HuH-7 (cell line): ENCODE measurements around the gene DENND2D.

Source experiments
- DNase-seq: peaks from one replicate; pipeline ENCODE4 v3.0.0; 2011; ENCODE audit warnings: low spot score

Gene DENND2D

DNA sequence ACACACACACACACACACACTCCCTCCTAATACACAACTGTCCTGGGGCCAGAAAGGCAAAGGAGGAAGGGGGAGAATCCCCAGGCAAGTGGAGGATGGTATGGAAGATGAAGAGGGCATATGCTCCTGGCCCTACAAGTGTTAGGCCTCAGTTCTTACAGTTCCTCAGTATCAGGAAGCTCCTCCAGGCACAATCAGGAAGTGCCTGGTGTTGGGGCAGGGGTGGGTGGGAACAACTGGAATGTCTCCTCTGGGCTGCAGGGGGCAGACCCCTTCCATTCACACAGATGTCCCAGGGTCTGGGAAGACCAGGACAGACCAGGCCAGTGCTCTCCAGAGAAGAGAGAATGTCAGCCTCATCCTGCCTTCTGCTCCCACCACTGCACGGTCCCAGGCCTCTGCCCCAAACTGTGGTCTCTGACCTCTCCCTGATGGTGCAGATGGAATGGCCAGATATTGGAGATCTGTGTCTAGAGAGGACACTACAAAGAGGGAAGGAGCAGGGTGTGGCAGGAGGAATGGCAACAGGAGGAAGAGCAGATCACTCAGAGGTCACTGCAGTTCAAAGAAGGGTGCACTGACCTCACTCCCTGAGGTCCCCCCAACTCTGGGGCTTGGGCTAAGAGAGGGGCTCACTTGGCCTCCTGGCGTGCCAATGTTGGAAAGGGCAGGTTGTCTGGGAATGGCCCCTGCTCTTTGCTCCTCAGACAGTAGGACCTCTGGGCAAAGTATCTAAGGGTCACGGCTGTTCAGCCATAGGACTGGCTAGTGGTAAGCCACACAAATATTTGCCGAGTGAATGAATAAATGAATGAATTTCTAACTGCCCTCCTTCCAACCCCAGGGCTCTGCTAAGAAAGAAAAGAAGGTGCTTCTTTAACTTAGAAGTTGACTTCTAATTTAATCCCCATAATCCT lies 2.5 kb upstream of the DENND2D start:
- DNase-seq = no peak

DNA sequence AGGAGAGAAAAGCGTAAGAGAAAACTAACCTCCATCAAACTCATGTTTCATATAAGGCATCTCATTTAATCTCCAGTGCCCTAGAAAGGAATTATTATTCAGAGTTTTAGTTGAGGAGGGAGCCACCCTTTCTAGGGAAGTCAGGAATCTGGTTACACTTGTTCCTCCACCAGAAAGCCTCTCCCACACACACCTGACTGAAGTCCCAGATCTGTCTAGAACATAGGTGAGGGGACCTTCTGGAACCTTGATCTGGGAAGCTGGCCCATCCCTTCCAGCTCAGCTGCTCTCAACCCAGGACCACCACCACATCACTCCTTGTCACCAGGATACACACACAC lies 1.9 kb upstream of the DENND2D start:
- DNase-seq = no peak

DNA sequence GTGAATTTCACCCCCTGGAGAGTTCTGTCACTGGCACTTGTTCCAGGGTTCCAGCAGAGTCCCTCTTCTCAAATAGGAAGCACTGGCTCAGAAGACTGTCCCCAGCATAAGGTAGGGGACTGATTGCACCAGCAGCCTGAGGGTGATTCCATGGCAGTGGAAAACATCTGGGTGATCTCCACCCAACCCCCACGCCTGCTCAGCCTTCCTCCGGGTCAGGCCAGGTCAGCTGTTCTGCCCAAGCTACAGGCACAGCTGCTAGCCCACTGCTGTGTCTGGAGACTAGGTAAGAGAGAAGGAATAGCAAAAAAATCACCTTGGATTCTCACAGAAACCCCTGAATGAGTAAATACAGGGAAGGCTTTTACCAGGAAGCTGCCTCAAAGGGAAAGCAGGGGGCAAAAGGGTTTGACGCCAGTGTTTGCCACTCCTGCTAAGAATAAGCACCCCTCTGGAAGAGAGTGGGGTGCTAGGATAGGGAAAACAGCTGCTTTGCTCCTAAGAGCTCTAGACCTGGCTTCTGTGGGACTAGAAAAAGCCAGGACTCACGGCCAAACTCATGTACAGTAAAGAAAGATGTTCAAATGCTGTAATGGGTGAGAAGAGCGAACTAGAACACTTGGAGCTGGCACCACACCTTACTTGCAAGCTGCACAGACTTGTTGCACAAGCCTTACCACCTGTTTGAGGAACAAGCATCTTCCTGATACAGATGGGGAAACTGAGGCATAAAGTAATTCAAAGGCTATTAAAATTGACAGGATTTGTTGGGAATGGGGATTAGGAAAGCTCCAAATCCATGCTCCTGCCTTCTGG lies 1.0 kb upstream of the DENND2D start:
- no peak for DNase-seq

DNA sequence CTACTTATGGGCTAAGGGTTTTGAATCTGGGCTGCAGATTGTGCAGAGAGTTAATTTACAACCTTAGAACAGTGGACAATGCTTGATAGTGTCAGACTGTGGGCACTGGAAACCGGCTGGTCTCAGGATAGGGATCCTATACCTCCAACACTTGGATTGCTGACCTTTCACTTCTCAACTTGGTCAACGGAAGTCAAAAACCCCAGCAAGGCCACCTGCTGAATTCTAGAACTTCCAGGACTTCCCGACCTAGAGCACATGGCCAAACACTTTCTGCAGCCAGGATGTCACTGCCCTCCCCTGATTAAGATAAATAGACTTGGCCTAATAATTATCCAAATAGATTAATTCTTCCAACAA lies 336 bp upstream of the DENND2D start:
- no peak for DNase-seq

DNA sequence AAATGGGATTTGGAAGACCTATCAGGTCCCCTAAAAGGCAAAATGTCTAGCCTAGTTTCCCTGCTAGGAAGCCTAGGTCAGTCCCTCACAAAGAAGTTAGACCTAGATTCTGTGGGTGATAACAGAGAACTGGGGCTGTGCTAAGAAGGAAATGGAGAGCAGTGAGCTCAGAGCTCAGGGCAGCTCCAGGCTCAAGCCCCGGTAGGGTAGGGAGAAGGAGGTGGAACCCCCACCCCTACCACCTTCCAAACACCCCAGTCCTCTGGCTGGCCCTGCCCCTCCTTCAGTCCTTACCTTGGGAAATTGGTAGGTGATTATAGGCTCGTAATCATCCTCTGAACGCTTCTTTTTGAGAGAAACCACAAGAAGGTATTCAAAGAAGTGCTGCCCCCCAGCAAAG lies 1.1 kb downstream of the DENND2D start:
- no peak for DNase-seq

DNA sequence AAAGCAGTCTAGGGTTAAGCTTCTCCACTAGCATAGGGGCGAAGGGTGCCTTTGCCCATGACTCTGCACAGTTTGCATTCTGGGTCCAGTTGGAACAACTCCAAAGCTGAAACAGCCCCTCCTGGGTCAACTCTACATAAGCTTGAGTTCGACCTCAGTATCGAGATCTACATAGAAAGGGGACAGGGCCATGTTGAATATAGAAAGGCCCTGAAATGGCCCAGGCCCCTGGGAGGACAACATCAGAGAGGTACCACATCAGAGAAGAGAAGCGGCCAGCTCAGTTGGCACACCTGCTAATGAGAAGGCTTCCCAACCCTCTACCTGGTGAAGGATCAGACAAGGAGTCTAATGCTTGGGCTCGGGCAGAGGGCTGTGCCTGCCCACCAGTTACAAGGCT lies 1.6 kb downstream of the DENND2D start:
- DNase-seq = no peak

DNA sequence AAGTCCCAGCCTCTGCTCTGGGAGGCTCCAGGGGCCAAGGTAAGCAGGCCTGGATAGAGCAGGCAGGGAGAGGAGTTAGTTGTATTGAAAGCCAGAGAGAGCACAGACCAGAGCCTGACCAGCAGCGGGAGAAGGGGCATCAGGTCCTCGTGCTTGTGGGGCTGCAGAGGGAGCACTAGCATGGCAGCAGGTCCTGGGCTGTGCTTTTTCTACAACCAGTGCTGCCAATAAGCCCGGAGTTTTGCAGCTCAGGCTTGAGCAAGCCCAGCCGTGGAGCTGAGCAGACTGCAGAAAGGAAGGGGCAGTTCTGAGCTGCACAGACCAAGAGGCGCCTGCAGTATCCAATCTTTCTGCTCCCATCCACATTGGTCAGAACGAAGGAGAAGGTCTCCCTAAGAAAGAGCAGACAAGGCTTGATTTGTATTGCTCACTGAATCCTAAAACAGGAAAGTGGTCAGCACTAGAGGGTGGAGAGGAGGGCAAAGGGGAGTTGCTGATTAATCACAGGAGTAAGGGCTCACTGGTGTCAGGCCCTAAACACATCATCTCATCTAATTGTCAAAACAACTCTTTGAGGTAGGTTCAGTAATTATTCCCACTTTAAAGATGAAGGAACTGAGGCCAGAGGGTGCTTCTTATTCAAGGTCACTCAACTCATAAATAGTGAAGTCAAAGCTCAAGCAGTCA lies 2.7 kb downstream of the DENND2D start:
- no peak for DNase-seq

DNA sequence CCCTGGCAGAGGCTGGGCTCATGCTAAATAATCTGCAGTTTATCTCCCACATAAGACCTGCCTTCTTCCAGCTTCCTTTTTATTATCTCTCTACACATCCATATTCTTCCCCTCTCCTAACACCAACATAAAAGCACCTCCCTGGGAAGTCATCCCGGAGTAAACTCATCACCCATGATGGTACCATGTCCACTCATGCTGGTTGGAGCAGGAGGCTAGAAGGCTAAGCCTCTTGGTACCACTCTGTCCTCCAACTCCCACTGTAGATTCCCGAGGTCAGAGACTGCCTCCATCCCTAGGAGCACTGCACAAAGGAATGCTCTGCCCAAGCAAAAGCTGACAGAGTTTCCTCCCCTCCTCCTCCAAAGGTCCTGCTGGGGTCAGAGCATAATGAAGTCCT lies 4.2 kb downstream of the DENND2D start:
- no peak for DNase-seq

DNA sequence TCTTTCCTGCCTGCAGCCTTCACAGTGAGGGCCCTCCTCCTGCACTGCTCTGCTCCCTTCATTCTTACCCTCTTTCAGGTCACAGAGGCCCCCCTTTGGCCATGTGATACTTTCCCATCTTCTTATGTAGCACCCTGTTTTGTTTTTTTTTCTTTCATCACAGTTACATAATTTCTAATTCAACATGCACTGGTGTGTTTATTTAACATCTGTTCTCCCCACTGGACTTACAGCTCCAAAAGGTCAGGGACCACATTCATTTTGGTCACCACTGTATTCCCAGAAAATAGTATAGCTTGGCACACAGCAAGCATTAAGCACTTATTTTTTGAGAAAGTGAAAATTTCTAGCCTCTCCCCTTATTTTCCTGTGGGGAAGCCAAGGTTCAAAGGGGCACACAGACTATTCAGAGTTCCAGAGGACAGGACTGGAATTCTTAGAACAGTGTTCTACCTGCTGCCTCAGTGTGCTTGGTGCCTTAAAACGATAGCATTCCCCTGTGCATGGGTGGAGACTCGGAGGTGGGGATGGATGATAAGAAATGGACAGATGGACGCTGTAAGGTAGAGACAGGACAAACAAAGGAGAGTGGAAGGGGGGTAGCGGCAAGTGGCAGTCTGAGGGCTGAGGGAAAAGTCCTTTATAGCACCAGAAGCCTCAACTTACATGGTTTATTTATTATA lies 5.3 kb downstream of the DENND2D start:
- no peak for DNase-seq

DNA sequence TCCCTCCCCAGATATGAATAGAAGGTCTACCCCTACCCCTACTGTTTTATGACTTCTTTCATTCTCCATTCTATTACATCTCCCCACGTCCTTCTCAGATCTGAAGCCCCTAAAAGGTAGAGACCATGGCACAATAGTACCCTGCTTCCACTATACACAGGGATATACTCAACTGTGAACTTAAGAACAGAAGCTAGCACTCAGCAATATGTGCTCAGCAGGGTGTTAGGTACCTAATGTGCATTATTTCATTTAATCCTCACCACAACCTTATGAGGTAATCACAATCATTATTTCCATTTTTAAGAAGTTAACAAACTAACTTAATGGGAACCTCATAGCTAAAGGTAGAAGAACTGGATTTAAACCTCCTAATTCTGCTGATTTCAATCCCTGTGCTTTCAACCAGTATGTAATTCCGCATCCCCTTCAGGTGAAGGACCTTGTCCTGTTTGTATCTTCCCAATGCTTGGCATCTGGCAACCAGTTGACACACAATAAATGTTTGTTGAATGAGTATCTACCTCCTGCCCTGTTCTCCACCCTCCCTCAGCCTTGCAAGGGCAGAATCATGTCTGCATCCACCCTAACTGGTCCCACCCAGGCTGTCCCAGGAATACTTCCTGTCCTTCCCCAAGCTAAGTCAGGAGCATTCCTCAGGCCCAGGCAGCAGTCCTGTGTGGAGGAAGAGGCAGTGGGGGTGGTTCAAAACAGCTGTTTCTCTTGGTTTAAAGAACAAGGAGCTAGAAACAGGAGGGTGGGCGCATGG lies 6.5 kb downstream of the DENND2D start:
- DNase-seq = no peak

DNA sequence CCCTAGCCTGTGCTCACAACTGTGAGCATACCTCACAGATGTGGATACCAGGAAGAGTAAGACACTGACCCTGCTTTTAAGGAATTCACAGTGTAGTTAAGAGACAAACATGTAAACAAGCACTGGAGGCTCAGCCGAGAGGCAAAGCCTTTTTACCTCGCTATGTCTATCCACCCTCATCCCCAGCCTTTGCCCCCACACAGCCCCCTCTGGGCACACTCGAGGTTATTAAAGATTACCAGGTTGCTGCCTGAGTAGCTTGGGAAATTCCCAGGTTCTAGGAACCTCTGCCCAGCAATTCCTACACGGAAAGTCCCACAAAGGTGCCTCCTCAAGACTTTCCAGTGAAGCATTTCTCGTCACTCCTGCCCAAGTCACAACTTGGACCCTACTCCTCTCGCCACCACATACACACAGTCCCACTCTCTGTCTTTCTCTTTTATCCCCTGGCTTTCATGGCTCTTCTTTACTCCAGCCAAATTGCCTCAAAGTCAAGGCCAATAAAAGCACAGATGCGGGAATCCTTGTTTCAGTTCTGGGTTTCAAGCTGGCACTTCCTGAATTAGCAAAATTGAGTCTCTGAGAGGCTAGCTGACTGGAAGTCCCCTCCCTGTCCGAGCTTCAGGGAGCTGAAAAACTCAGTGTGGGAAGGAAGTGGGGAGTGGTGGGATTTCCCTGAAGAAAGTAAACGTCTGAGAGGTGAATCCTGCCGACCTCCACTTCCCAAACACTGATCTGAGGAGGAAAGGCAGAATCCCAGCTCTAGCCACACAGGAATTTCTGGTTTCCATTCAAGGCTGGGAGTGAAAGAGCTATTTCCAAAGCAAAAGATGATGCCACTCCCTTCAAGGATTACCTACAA lies 7.6 kb downstream of the DENND2D start:
- no peak for DNase-seq

DNA sequence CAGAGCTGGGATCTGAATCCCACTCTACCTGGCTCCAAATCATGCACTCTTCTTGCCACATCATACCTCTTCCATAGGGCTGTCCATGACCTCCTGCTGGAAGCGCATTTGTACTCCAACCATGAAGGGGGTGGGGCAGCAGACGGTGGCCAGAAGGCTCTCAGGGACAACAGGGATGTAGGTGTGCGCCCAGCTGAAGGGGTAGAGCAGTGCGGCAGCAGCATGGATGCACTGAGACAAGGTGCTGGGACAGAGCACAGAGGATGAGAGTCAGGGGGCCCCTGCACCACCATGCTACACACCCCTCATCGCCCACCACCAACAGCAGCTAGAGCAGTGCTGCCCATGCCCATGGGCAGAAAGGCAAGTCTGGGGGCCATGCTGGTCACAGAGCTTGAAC lies 8.4 kb downstream of the DENND2D start:
- no peak for DNase-seq

DNA sequence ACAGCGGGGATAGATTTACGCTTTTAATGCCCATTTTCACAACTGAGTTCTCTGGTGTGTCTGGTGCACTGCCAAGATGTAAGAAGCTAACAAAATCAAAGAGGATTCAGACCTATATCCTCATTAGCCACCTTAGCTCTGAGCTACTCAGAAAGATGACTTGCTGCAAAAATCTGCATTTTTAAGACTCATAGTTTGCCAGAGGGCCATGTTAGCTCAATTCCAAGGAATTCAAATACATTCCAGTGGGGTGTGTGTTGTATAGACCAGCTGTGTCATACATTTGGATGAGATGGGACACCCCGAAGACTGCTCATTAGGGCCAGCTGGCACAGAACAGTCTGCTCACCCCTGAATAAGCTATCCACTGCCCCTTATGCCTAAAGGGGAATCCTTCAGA lies 8.9 kb downstream of the DENND2D start:
- DNase-seq = no peak

DNA sequence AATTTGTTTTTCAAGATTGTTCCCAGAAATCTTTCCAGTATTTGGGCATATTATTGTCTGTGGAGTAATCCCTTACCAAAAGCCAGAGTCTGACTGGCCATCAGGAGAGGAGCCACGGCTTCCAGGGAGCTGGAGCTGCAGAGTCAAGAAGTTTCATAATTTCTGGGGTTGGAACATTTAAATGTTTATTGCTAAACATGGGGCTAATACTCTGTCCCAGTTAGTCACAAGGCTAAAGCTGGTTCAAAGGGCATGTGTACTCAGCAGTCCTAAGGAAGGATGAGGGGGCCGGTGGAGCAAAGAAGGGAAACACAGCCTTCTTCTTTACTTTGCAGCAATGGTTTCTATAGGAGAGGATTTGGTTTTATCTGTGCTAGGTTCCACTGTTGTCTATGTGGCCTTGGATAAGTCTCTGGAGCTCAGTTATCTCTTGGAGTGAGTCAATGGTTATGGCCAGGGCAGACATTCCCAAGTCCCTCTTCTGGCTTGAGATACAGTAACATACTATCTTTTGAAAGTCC lies 9.5 kb downstream of the DENND2D start:
- no peak for DNase-seq

DNA sequence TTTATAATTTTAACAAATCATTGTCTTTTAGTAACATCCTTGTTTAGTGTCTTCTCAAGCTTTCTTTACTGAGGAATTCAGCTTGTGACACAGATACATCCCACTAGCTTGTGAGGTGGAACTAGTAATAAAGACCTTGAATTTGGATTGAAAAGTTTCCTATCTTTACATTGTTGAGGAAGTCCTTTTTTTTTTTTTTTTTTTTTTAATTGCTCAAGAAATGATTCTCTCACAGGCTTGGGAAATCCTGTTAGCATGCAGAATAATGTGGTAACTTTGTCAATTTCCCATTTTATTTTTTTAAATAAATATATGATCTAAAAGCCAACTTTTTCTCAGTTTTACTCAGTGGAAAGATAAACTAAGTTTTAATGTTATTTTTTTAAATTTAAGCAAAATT lies 15.8 kb downstream of the DENND2D start:
- no peak for DNase-seq

DNA sequence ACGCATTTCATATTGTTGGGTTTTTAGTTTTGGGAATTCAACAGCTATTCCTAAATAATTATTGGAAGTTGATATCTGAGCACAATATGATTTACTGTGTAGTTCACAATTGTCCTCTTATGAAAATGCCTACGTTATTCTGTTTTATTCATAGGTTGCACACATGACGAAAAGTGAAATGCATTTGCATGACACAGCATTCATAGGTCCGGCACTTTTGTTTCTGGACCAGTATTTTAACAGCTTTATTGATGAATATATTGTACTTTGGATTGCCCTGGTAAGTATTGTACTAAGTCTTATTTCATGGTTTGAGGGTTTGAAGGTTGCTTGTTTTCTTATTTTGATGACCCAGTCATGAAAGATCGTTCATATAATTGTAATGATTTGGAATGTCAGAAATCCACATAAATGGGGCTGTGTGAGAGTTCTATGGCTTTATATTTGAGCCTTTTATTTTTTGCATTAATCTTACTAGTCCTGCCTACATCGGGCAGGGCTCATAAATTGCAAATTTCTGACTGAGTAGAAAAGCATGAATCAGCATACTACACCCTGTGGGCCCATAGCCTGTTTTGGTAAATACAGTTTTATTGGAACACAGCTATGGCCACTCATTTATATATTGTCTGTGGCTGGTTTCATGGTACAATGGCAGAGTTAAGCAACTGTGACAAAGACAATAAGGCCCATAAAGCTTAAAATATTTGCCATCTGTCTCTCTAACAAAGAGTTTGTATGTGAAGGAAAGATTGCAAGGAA lies 17.0 kb downstream of the DENND2D start:
- DNase-seq = no peak

DNA sequence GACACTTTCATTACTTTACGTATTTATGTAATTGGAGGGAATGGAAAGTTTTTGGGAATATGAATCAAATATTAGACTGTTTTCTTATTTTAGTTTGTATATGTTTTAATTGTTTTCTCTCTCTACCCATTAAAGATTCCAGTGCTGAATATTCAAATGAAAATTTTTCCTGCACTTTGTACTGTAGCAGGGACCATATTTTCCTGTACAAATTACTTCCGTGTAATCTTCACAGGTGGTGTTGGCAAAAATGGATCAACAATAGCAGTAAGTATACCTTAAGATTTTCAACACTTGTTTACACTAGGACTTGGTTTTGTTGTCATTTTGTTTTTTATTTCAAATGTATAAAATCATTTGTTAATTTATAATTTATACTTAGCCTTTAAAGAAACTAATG lies 18.4 kb downstream of the DENND2D start:
- DNase-seq = no peak

DNA sequence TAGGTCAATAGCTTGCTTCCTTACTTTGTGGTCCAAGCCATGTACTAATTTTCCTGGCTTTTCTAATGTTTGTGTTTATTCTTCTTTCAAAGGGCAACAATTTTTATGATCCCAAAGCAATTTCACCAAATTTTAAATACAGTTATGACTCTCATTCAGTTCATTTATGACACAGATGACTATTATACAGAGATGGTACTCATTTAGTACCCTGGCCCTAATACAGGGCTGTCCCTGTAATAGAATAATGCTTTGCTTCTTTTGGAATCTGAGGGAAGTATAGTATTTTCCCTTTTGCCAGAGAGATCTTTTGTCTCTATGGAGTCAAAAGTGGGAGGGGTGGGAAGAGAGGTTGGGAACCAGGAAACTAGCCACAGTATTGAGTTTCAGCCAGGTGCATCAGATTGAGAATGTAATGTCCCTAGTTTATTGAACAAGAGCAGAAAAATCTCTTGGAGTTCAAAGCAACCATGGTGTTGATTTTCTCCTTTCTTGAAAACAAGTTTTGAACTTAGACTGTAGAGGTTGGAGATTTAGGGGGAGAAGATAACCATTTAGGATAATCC lies 20.4 kb downstream of the DENND2D start:
- DNase-seq = no peak

DNA sequence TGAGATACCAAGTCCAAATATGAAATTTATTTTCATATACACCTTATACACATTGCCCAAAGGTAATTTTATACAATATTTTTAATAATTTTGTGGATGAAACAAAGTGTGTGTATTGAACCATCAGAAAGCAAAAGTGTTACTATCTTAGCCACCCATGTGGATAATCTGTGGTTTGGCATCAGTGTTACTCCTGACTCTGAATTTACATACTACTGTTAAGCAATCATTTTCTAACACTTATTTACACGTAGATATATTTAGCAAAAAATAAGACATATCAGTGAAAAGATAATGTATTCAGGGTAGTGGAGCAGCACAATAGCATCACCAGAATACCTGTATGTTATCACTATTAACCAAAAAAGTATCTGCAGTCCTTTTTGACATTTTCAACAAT lies 23.8 kb downstream of the DENND2D start:
- DNase-seq = no peak
